RWPE1 (cell line): Measurements from ENCODE around the gene ARAF.
"Not testable (repeated sequence)": the region's sequence is repeated elsewhere in the genome, so short reads cannot be mapped to it uniquely, and the experiment has no call there.

ENCODE experiments used
- CTCF ChIA-PET: fragments of 350-600 bp; sonication (Branson Sonifier 250); formaldehyde crosslinking; extraction: SDS; loops from one replicate; lab custom pipeline; 2021; lab: Yijun Ruan, JAX
- POLR2A ChIA-PET: fragments of 400-600 bp; formaldehyde crosslinking; extraction: SDS; loops from one replicate; lab custom pipeline; 2020; ENCODE audit warnings: antibody characterized with exemption; ENCODE audit not compliant: low non-redundant PET; lab: Yijun Ruan, JAX
- DNase-seq: peaks from one replicate; pipeline ENCODE4 v3.0.0; 2012; ENCODE audit warnings: low spot score
- H3K27ac ChIP-seq: fragments of 450-650 bp; 2 replicates; pipeline ENCODE4 v1.5.1; 2017
- TF ChIP-seq, protein P1 (sequence below): fragments of 450-650 bp; conservative IDR thresholded peaks from 2 replicates; pipeline ENCODE4 v1.5.1; 2017; ENCODE audit warnings: low read depth, mild to moderate bottlenecking

Gene ARAF

DNA sequence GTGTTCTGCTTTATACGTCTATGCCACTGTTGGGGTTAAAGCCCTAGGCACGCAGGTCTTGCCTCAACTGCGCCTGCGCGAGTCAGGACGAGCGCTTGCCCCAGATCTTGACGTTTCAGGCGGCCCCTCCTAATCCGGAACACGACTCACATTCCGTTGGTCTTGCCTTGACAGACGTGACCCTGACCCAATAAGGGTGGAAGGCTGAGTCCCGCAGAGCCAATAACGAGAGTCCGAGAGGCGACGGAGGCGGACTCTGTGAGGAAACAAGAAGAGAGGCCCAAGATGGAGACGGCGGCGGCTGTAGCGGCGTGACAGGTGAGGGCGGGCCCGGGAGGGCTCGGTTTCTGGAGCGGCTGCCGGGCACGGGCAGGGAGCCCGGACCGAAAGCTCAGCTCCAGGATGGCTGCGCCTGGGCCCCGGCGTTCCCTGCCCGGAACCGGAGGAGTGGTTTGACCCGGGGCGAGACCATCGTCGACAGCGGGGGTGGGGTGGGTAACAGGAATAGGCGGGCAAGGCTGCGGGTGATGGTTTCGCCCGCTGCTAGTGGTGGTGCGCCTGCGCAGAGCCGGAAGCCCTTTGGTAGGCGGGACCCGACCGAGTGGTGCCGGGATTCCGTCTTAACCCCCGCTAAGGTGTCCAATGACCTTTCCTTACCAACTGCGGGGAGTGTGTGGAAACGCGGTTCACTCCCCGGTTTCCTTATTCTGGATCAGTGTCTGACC is at the start of gene ARAF:
ARAF (plus strand) TSS at position 272 of the 725 bp plus-strand sequence. CDS start 1,763 bp downstream, outside the sequence.
- ChIA-PET POLR2A (interaction anchor here (0.6 kb wide), 1 partner anchor 101 kb away, joined by 3 read pairs; no protein-coding TSS in a partner anchor), CTCF (no interaction called here)
- peak; percentile 96 for DNase-seq
- peak within 1 kb of the TSS; percentile 88 for H3K27ac ChIP-seq
- TF ChIP-seq, protein P1, sequence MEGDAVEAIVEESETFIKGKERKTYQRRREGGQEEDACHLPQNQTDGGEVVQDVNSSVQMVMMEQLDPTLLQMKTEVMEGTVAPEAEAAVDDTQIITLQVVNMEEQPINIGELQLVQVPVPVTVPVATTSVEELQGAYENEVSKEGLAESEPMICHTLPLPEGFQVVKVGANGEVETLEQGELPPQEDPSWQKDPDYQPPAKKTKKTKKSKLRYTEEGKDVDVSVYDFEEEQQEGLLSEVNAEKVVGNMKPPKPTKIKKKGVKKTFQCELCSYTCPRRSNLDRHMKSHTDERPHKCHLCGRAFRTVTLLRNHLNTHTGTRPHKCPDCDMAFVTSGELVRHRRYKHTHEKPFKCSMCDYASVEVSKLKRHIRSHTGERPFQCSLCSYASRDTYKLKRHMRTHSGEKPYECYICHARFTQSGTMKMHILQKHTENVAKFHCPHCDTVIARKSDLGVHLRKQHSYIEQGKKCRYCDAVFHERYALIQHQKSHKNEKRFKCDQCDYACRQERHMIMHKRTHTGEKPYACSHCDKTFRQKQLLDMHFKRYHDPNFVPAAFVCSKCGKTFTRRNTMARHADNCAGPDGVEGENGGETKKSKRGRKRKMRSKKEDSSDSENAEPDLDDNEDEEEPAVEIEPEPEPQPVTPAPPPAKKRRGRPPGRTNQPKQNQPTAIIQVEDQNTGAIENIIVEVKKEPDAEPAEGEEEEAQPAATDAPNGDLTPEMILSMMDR: no peak

- CTCF ChIA-PET: not testable (repeated sequence)
These were observed 48.6 kb upstream of the ARAF start for GRCh38 chrX:47512383-47512782.

GRCh38 chrX:47513034-47513965 is 47.7 kb upstream of the ARAF start:
- peak overlapping the region; percentile 68 for H3K27ac ChIP-seq
- POLR2A ChIA-PET, DNase-seq: not testable (repeated sequence)
- CTCF ChIA-PET: interaction anchor here (0.6 kb wide), 1 partner anchor 55 kb away, joined by 3 read pairs; no protein-coding TSS in a partner anchor

More at GRCh38 chrX:47512383-47512782, 48.6 kb upstream of the ARAF start:
- DNase-seq, H3K27ac ChIP-seq, POLR2A ChIA-PET: not testable (repeated sequence)

GRCh38 chrX:47514533-47515235 is 46.3 kb upstream of the ARAF start:
- CTCF ChIA-PET: interaction anchor here (0.5 kb wide), 1 partner anchor 537 kb away, joined by 3 read pairs; no protein-coding TSS in a partner anchor
- POLR2A ChIA-PET: no interaction called here

DNA sequence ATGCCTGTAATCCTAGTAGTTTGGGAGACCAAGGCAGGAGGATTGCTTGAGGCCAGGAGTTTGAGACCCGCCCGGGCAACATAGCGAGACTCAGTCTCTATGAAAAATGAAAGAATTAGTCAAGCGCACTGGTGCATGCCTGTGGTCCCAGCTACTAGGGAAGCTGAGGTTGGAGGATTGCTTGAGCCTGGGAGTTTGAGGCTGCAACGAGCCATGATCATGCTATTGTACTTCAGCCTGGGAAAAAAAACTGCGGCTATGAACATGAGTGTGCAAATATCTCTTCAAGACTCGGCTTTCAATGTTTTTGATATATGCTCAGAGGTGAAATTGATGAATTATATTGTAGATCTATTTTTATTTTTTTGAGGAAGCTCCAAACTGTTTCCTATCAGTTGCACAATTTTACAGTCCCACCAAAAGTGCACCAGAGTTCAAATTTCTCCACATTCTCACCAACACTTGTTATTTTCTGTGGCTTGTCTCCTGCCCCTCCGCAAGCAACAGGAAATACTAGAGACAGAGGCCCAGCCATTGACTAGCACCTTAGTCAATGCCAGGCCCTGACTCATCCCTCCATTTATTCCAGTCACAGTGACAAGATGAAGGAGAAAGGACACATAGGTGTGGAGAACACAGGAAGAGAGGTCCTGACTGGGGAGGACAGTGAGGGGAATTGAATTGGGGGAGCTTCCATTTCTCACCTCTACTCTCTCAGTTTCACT is 44.9 kb upstream of the ARAF start:
- POLR2A ChIA-PET: no interaction called here
- peak overlapping the region; percentile 82 for H3K27ac ChIP-seq
- CTCF ChIA-PET: interaction anchor here (0.6 kb wide), 1 partner anchor 612 kb away, joined by 3 read pairs; no protein-coding TSS in a partner anchor
- peak; percentile 17 for DNase-seq
- TF ChIP-seq, protein P1: no peak

More at GRCh38 chrX:47514533-47515235, 46.3 kb upstream of the ARAF start:
- TF ChIP-seq, protein P1: no peak
- peak; percentile 69 for DNase-seq
- peak overlapping the region; percentile 82 for H3K27ac ChIP-seq

GRCh38 chrX:47518144-47518543 is 42.9 kb upstream of the ARAF start:
- ChIA-PET POLR2A (no interaction called here), CTCF (no interaction called here)
- no peak for DNase-seq
- H3K27ac ChIP-seq: peak overlapping the region; percentile 58
- TF ChIP-seq, protein P1: no peak
